ENCODE data around the gene PIK3C3.

- no peak for TF ChIP-seq CTCF (conservative IDR thresholded peaks at IDR 0.05; ENCODE audit: low read depth, low read length)
- TF ChIP-seq EZH2 (IDR thresholded peaks at IDR 0.05; ENCODE audit: borderline replicate concordance, low read depth, low read length, poor library complexity, severe bottlenecking), result no peak
Measured at GRCh38 chr18:42105394-42105793, 150.4 kb downstream of the PIK3C3 start.

Measured in A673 (cell line).